ENCODE data around the gene FARS2.

Gene FARS2

GRCh38 chr6:5767471-5767870, 506.2 kb downstream of the FARS2 start:
- no peak overlapping the region for H3K27ac ChIP-seq
- H3K9me3 ChIP-seq = no peaks in the 10 kb centered on the region
- H3K4me3 ChIP-seq (ENCODE audit: low read depth in 1 of 2, low read length in 1 of 2) = no peak overlapping the region
- no peak for TF ChIP-seq CTCF (IDR thresholded peaks at IDR 0.05)
- H3K4me1 ChIP-seq (ENCODE audit: control insufficient read depth in 1 of 2, insufficient read depth in 1 of 2, low read depth in 1 of 2, low read length in 1 of 2) = no peaks in the 10 kb centered on the region
- no peaks in the 10 kb centered on the region for H3K36me3 ChIP-seq
- no peaks in the 10 kb centered on the region for H3K27me3 ChIP-seq

- H3K9me3 ChIP-seq = no peaks in the 10 kb centered on the region
- H3K4me3 ChIP-seq (ENCODE audit: low read depth in 1 of 2, low read length in 1 of 2) = no peak overlapping the region
- H3K4me1 ChIP-seq (ENCODE audit: control insufficient read depth in 1 of 2, insufficient read depth in 1 of 2, low read depth in 1 of 2, low read length in 1 of 2) = no peaks in the 10 kb centered on the region
- H3K36me3 ChIP-seq = no peaks in the 10 kb centered on the region
- TF ChIP-seq CTCF (IDR thresholded peaks at IDR 0.05) = no peak
- no peak overlapping the region for H3K27ac ChIP-seq
- no peaks in the 10 kb centered on the region for H3K27me3 ChIP-seq
Observed at GRCh38 chr6:5771211-5771610, 509.9 kb downstream of the FARS2 start.

GRCh38 chr6:5771759-5772390, 510.6 kb downstream of the FARS2 start:
- no peak overlapping the region for H3K27ac ChIP-seq
- H3K9me3 ChIP-seq = no peaks in the 10 kb centered on the region
- H3K4me1 ChIP-seq (ENCODE audit: control insufficient read depth in 1 of 2, insufficient read depth in 1 of 2, low read depth in 1 of 2, low read length in 1 of 2) = peaks cover 5 to 6% of the 10 kb centered on the region in 2 experiments
- no peak for TF ChIP-seq CTCF (IDR thresholded peaks at IDR 0.05)
- no peak overlapping the region for H3K4me3 ChIP-seq (ENCODE audit: low read depth in 1 of 2, low read length in 1 of 2)
- H3K36me3 ChIP-seq = no peaks in the 10 kb centered on the region
- H3K27me3 ChIP-seq = no peaks in the 10 kb centered on the region

GRCh38 chr6:5772408-5773120, 511.3 kb downstream of the FARS2 start:
- H3K36me3 ChIP-seq = no peaks in the 10 kb centered on the region
- H3K9me3 ChIP-seq = no peaks in the 10 kb centered on the region
- no peak overlapping the region for H3K4me3 ChIP-seq (ENCODE audit: low read depth in 1 of 2, low read length in 1 of 2)
- H3K27ac ChIP-seq = no peak overlapping the region
- no peaks in the 10 kb centered on the region for H3K27me3 ChIP-seq
- no peak for TF ChIP-seq CTCF (IDR thresholded peaks at IDR 0.05)
- peaks cover 12% of the 10 kb centered on the region in 2 experiments for H3K4me1 ChIP-seq (ENCODE audit: control insufficient read depth in 1 of 2, insufficient read depth in 1 of 2, low read depth in 1 of 2, low read length in 1 of 2)

- no peaks in the 10 kb centered on the region for H3K36me3 ChIP-seq
- H3K4me3 ChIP-seq (ENCODE audit: low read depth in 1 of 2, low read length in 1 of 2) = no peak overlapping the region
- H3K4me1 ChIP-seq (ENCODE audit: control insufficient read depth in 1 of 2, insufficient read depth in 1 of 2, low read depth in 1 of 2, low read length in 1 of 2) = peaks cover 24 to 30% of the 10 kb centered on the region in 2 experiments
- TF ChIP-seq CTCF (IDR thresholded peaks at IDR 0.05) = no peak
- H3K27me3 ChIP-seq = no peaks in the 10 kb centered on the region
- H3K27ac ChIP-seq = no peak overlapping the region
- no peaks in the 10 kb centered on the region for H3K9me3 ChIP-seq
Observed at GRCh38 chr6:5776104-5776503, 514.8 kb downstream of the FARS2 start.

All from neutrophil (primary cell).